Fibroblast of the aortic adventitia (primary cell): ENCODE data around the gene RAB4A. TPM values are rescaled to one million over a fixed set of nuclear protein-coding genes. Genes with fewer than 3 reads are reported as not detected.
"Not testable (repeated sequence)": the region's sequence is repeated elsewhere in the genome, so short reads cannot be mapped to it uniquely, and the experiment has no call there.

Source experiments
- DNase-seq: peaks from one replicate; pipeline ENCODE4 v3.0.0-alpha.2; 2010; ENCODE audit warnings: low read depth
- H3K4me3 ChIP-seq: 2 replicates; pipeline ENCODE4 v1.5.1; 2011; ENCODE audit warnings: low read depth, mild to moderate bottlenecking, control low read depth, low read length, moderate library complexity
- total RNA-seq: library from RNA; depleted of rRNA; stranded (reverse); fragments of >200 nt; gene quantifications from 2 replicates; pipeline ENCODE4 v1.2.3, GENCODE V29; 2012; ENCODE audit warnings: low replicate concordance
- TF ChIP-seq, protein P1 (sequence below): IDR thresholded peaks from 2 replicates; pipeline ENCODE4 v1.5.1; 2011; ENCODE audit warnings: mild to moderate bottlenecking, low read length, control low read depth, inconsistent platforms; ENCODE audit not compliant: insufficient read depth

RAB4A gene
- total RNA-seq, 1 donor = 30.8 TPM

DNA sequence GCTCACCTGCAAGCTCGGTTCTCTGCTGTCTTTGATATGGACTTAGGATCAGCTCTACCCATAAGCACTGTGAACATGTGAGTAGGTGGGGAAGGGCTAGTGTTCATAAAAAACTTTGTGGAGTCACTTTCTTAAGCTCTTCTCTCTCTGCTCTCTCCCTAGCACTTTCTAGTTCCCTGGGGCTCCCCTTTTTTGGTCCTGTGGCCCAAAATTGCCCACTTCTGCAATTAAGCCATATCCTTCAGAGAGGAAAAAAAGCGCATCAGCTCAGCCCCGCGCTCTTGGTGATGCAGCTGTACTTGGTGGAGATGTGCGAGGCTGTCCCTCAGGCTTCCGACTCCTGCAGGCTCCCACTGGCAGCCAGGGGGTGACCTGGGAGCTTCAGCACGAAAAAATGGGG lies 48.6 kb downstream of the RAB4A start:
- no peak overlapping the region for H3K4me3 ChIP-seq
- no peak for DNase-seq
- TF ChIP-seq, protein P1, sequence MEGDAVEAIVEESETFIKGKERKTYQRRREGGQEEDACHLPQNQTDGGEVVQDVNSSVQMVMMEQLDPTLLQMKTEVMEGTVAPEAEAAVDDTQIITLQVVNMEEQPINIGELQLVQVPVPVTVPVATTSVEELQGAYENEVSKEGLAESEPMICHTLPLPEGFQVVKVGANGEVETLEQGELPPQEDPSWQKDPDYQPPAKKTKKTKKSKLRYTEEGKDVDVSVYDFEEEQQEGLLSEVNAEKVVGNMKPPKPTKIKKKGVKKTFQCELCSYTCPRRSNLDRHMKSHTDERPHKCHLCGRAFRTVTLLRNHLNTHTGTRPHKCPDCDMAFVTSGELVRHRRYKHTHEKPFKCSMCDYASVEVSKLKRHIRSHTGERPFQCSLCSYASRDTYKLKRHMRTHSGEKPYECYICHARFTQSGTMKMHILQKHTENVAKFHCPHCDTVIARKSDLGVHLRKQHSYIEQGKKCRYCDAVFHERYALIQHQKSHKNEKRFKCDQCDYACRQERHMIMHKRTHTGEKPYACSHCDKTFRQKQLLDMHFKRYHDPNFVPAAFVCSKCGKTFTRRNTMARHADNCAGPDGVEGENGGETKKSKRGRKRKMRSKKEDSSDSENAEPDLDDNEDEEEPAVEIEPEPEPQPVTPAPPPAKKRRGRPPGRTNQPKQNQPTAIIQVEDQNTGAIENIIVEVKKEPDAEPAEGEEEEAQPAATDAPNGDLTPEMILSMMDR = no peak

DNA sequence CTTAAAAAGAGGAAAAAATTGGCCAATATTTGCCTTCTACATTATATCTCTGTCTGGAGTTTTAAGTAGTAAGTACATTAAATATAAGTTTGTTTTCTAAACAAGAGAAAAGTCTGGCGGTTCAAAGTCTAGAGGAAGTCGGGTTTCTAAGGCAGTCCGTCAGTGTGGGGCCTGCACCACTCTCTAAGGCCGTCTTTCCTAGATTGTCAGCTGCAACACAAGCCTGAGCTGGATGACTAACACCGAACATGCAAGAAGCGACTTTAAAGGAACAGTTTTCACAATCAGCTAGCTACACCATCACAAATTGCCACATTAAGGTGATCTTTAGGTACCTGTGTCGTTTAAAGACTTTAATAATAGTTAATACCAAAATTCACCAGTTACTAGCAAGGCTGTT lies 52.3 kb downstream of the RAB4A start:
- TF ChIP-seq, protein P1 = no peak
- no peak for DNase-seq

DNA sequence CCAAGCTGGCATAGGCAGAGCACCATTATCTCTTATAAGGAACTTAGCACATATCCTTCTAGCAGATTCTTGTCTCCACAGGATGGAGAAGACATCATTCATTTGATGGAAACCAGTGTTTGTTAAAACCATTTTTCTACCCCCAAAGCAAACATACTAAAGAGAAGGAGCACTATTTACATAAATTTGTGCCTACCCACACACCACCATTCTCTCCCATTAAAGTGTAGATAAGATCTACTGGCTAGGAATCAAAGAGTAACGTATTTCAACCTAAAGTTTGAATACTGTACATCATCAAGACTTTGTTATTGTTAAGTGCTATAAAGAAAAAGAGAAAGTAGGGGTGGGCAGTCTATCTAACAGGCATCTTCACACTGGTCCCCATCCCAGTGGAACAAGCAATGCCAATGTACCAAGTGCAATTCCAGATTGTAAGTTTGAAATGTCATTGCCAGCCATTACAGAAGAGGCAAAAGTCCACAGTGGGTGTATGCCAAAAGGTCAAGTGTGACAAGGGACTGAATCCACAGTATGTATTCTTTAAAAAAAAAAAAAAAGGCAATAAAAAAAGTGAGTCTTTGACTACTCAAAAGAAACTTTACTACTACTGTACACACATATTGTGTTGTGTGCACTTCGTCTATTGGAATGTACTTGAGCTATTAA lies 53.1 kb downstream of the RAB4A start:
- TF ChIP-seq, protein P1 = no peak
- no peak overlapping the region for H3K4me3 ChIP-seq
- DNase-seq = no peak

More for the DNA sequence above, 52.3 kb downstream of the RAB4A start:
- H3K4me3 ChIP-seq = no peak overlapping the region

DNA sequence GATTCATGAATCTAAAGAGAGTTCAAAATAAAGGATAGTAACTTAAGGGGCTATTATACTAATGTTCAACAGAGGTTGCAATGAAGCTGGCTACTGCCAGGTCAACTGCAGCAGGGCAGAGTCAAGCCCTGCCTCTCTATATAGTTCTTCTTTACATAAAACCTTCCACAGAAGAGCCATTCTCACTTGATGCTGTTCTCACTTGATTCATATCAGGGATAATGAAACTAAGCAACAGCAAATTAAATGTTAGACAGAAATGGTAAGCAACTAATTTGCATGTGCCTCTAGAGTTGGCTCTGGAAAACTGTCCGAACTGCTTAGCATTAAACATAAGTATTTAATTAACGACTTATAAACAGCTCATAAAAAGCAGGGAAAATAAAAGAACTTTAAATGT lies 54.5 kb downstream of the RAB4A start:
- no peak for DNase-seq
- H3K4me3 ChIP-seq = no peak overlapping the region
- TF ChIP-seq, protein P1 = no peak

DNA sequence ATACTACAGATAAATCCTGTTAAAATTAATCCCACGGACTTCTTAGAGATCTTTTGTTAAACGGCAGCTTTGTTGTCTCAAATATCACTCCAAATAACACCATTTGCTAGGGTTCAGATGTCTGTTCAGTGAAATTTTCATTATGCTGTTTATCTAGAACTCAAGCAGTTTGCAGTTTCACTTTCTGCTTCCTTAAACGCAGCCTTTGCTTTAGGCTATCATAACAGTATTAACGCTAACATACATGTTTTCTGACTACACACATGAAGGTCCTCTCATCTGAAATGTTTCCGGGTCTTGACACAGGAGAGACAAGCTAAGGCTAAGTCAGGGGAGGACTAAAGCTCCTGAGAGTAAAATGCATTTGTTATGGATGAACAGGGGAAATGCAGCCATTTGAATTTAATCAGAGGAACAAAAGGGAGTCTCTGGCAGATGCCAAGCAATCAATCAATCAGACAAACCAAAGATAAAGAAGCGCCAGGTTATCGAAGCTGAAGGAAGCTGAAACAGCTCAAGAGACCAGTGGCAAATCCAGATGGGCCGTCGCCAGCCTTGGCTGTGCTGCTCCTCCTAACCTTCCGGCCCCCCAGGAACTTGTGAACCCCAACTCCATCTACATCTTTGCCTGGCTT lies 55.1 kb downstream of the RAB4A start:
- no peak overlapping the region for H3K4me3 ChIP-seq
- DNase-seq = no peak
- TF ChIP-seq, protein P1 = no peak

DNA sequence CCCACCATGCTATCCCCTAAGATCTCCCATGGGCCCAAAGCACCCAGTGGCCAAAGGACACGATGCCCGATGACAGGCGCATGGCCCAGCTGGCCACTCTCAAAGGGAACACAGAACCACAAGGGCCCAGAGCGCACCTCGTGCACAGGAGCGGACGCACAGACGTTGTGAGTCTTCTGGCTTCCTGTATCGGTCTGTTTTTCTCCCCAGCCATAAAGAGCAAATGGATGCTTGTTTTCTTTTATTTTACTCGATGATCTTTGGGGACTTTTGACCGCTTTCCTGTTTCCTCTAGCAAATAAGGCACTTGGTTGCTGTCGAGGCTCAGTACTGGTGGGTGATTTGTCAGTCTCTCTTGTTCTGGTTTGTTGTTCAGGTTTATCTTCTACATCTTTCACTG lies 55.7 kb downstream of the RAB4A start:
- no peak for DNase-seq
- H3K4me3 ChIP-seq = no peak overlapping the region
- TF ChIP-seq, protein P1 = no peak

DNA sequence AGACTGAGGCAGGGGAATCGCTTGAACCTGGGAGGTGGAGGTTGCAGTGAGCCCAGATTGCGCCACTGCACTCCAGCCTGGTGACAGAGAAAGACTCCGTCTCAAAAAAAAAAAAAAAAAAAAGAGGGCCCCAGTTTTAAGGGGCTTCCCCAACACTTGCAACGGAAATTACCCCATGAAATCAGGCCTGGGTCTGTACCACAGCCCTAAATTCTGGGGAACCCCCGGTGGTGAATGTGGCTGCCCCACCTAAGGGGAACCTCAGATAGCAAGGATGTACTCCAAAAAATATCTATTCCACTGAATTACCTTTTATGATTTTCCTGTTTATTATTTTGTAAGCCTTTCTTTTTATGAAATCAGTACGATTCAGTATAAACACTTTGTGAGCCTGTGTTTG lies 56.9 kb downstream of the RAB4A start:
- H3K4me3 ChIP-seq, DNase-seq: not testable (repeated sequence)
